ENCODE data around the gene LPCAT3.

The LPCAT3 gene

DNA sequence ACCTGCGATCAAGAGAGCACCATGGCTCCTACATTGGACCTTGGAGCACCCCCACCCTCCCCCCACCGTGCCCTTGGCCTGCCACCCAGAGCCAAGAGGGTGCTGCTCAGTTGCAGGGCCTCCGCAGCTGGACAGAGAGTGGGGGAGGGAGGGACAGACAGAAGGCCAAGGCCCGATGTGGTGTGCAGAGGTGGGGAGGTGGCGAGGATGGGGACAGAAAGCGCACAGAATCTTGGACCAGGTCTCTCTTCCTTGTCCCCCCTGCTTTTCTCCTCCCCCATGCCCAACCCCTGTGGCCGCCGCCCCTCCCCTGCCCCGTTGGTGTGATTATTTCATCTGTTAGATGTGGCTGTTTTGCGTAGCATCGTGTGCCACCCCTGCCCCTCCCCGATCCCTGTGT lies 76.5 kb downstream of the LPCAT3 start:
- Histone ChIP-seq H3K4me3 (ENCODE audit: insufficient read depth, low read depth, low read length, poor library complexity, severe bottlenecking) (no peak overlapping the region), H3K36me3 (ENCODE audit: control insufficient read depth, insufficient read depth, low read length) (no peaks in the 10 kb centered on the region), H3K27ac (ENCODE audit: insufficient read depth, low read length, poor library complexity, severe bottlenecking) (no peak overlapping the region), H3K27me3 (replicated peaks; ENCODE audit: control insufficient read depth, insufficient read depth, low read length, poor library complexity, severe bottlenecking) (no peaks in the 10 kb centered on the region), H3K9me3 (ENCODE audit: control insufficient read depth, low read length) (no peaks in the 10 kb centered on the region), H3K4me1 (ENCODE audit: control insufficient read depth, insufficient read depth, low read length, poor library complexity, severe bottlenecking) (peaks cover 40% of the 10 kb centered on the region)
- DNase-seq = no peak

DNA sequence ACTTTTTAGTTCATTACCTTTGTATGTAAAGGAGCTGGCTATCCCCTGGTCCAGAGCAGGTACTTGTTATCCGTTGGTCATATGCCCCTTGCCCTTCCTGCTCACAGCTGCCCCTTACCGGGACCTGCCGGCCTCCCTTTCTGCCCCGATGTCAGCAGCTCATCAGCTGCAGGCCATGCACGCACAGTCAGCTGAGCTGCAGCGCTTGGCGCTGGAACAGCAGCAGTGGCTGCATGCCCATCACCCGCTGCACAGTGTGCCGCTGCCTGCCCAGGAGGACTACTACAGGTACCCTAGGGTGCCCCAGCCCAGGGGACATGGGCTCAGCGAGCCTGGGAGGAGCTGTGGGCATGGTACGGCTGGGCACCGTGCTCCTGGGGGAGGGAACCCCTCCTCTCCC lies 77.0 kb downstream of the LPCAT3 start:
- no peak for DNase-seq
- H3K27me3 ChIP-seq (replicated peaks; ENCODE audit: control insufficient read depth, insufficient read depth, low read length, poor library complexity, severe bottlenecking) = no peaks in the 10 kb centered on the region
- no peaks in the 10 kb centered on the region for H3K9me3 ChIP-seq (ENCODE audit: control insufficient read depth, low read length)
- H3K27ac ChIP-seq (ENCODE audit: insufficient read depth, low read length, poor library complexity, severe bottlenecking) = no peak overlapping the region
- peaks cover 42% of the 10 kb centered on the region for H3K4me1 ChIP-seq (ENCODE audit: control insufficient read depth, insufficient read depth, low read length, poor library complexity, severe bottlenecking)
- no peak overlapping the region for H3K4me3 ChIP-seq (ENCODE audit: insufficient read depth, low read depth, low read length, poor library complexity, severe bottlenecking)
- no peaks in the 10 kb centered on the region for H3K36me3 ChIP-seq (ENCODE audit: control insufficient read depth, insufficient read depth, low read length)

GRCh38 chr12:6939191-6939540 lies 79.1 kb downstream of the LPCAT3 start:
- Histone ChIP-seq H3K27me3 (replicated peaks; ENCODE audit: control insufficient read depth, insufficient read depth, low read length, poor library complexity, severe bottlenecking) (no peaks in the 10 kb centered on the region), H3K36me3 (ENCODE audit: control insufficient read depth, insufficient read depth, low read length) (peaks cover 9% of the 10 kb centered on the region), H3K9me3 (ENCODE audit: control insufficient read depth, low read length) (no peaks in the 10 kb centered on the region), H3K27ac (ENCODE audit: insufficient read depth, low read length, poor library complexity, severe bottlenecking) (no peak overlapping the region), H3K4me3 (ENCODE audit: insufficient read depth, low read depth, low read length, poor library complexity, severe bottlenecking) (no peak overlapping the region), H3K4me1 (ENCODE audit: control insufficient read depth, insufficient read depth, low read length, poor library complexity, severe bottlenecking) (peaks cover 27% of the 10 kb centered on the region)
- DNase-seq = no peak

DNA sequence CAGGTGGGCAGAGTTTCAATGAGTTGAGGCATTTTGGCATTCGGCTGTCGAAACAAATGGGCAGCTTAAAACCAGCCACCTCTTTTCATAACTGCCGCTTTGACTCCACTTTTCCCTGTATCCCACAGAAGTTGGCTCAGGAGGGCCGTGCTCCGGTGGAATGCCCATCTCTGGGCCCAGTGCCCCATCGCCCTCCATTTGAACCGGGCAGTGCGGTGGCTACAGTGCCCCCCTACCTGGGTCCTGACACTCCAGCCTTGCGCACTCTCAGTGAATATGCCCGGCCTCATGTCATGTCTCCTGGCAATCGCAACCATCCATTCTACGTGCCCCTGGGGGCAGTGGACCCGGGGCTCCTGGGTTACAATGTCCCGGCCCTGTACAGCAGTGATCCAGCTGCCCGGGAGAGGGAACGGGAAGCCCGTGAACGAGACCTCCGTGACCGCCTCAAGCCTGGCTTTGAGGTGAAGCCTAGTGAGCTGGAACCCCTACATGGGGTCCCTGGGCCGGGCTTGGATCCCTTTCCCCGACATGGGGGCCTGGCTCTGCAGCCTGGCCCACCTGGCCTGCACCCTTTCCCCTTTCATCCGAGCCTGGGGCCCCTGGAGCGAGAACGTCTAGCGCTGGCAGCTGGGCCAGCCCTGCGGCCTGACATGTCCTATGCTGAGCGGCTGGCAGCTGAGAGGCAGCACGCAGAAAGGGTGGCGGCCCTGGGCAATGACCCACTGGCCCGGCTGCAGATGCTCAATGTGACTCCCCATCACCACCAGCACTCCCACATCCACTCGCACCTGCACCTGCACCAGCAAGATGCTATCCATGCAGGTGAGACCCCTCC lies 79.7 kb downstream of the LPCAT3 start:
- no peak for DNase-seq
- Histone ChIP-seq H3K4me3 (ENCODE audit: insufficient read depth, low read depth, low read length, poor library complexity, severe bottlenecking) (no peak overlapping the region), H3K36me3 (ENCODE audit: control insufficient read depth, insufficient read depth, low read length) (peaks cover 9% of the 10 kb centered on the region), H3K27ac (ENCODE audit: insufficient read depth, low read length, poor library complexity, severe bottlenecking) (peak overlapping the region; percentile 43), H3K4me1 (ENCODE audit: control insufficient read depth, insufficient read depth, low read length, poor library complexity, severe bottlenecking) (peaks cover 23% of the 10 kb centered on the region), H3K27me3 (replicated peaks; ENCODE audit: control insufficient read depth, insufficient read depth, low read length, poor library complexity, severe bottlenecking) (no peaks in the 10 kb centered on the region), H3K9me3 (ENCODE audit: control insufficient read depth, low read length) (no peaks in the 10 kb centered on the region)

GRCh38 chr12:6937481-6938352 lies 80.6 kb downstream of the LPCAT3 start:
- Histone ChIP-seq H3K9me3 (ENCODE audit: control insufficient read depth, low read length) (no peaks in the 10 kb centered on the region), H3K4me3 (ENCODE audit: insufficient read depth, low read depth, low read length, poor library complexity, severe bottlenecking) (peak overlapping the region; percentile 56), H3K4me1 (ENCODE audit: control insufficient read depth, insufficient read depth, low read length, poor library complexity, severe bottlenecking) (peaks cover 23% of the 10 kb centered on the region), H3K27me3 (replicated peaks; ENCODE audit: control insufficient read depth, insufficient read depth, low read length, poor library complexity, severe bottlenecking) (no peaks in the 10 kb centered on the region), H3K36me3 (ENCODE audit: control insufficient read depth, insufficient read depth, low read length) (peaks cover 9% of the 10 kb centered on the region), H3K27ac (ENCODE audit: insufficient read depth, low read length, poor library complexity, severe bottlenecking) (peak overlapping the region; percentile 84)
- peak; percentile 86 to 91 (median 91) for DNase-seq

DNA sequence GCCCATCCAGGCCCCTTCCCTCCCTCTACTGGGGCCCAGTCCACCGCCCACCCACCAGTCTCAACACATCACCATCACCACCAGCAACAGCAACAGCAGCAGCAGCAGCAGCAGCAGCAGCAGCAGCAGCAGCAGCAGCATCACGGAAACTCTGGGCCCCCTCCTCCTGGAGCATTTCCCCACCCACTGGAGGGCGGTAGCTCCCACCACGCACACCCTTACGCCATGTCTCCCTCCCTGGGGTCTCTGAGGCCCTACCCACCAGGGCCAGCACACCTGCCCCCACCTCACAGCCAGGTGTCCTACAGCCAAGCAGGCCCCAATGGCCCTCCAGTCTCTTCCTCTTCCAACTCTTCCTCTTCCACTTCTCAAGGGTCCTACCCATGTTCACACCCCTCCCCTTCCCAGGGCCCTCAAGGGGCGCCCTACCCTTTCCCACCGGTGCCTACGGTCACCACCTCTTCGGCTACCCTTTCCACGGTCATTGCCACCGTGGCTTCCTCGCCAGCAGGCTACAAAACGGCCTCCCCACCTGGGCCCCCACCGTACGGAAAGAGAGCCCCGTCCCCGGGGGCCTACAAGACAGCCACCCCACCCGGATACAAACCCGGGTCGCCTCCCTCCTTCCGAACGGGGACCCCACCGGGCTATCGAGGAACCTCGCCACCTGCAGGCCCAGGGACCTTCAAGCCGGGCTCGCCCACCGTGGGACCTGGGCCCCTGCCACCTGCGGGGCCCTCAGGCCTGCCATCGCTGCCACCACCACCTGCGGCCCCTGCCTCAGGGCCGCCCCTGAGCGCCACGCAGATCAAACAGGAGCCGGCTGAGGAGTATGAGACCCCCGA lies 81.4 kb downstream of the LPCAT3 start:
- peak overlapping the region; percentile 84 for H3K27ac ChIP-seq (ENCODE audit: insufficient read depth, low read length, poor library complexity, severe bottlenecking)
- DNase-seq = no peak
- peak overlapping the region; percentile 56 for H3K4me3 ChIP-seq (ENCODE audit: insufficient read depth, low read depth, low read length, poor library complexity, severe bottlenecking)
- H3K27me3 ChIP-seq (replicated peaks; ENCODE audit: control insufficient read depth, insufficient read depth, low read length, poor library complexity, severe bottlenecking) = no peaks in the 10 kb centered on the region
- H3K9me3 ChIP-seq (ENCODE audit: control insufficient read depth, low read length) = no peaks in the 10 kb centered on the region
- H3K36me3 ChIP-seq (ENCODE audit: control insufficient read depth, insufficient read depth, low read length) = peaks cover 9% of the 10 kb centered on the region
- H3K4me1 ChIP-seq (ENCODE audit: control insufficient read depth, insufficient read depth, low read length, poor library complexity, severe bottlenecking) = peaks cover 23% of the 10 kb centered on the region

DNA sequence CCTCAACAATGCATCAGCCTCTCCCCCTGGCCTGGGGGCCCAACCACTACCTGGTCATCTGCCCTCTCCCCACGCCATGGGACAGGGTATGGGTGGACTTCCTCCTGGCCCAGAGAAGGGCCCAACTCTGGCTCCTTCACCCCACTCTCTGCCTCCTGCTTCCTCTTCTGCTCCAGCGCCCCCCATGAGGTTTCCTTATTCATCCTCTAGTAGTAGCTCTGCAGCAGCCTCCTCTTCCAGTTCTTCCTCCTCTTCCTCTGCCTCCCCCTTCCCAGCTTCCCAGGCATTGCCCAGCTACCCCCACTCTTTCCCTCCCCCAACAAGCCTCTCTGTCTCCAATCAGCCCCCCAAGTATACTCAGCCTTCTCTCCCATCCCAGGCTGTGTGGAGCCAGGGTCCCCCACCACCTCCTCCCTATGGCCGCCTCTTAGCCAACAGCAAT lies 82.1 kb downstream of the LPCAT3 start:
- H3K36me3 ChIP-seq (ENCODE audit: control insufficient read depth, insufficient read depth, low read length) = peaks cover 9% of the 10 kb centered on the region
- no peaks in the 10 kb centered on the region for H3K9me3 ChIP-seq (ENCODE audit: control insufficient read depth, low read length)
- DNase-seq = no peak
- no peak overlapping the region for H3K4me3 ChIP-seq (ENCODE audit: insufficient read depth, low read depth, low read length, poor library complexity, severe bottlenecking)
- no peaks in the 10 kb centered on the region for H3K27me3 ChIP-seq (replicated peaks; ENCODE audit: control insufficient read depth, insufficient read depth, low read length, poor library complexity, severe bottlenecking)
- H3K27ac ChIP-seq (ENCODE audit: insufficient read depth, low read length, poor library complexity, severe bottlenecking) = peak overlapping the region; percentile 84
- H3K4me1 ChIP-seq (ENCODE audit: control insufficient read depth, insufficient read depth, low read length, poor library complexity, severe bottlenecking) = peaks cover 23% of the 10 kb centered on the region

DNA sequence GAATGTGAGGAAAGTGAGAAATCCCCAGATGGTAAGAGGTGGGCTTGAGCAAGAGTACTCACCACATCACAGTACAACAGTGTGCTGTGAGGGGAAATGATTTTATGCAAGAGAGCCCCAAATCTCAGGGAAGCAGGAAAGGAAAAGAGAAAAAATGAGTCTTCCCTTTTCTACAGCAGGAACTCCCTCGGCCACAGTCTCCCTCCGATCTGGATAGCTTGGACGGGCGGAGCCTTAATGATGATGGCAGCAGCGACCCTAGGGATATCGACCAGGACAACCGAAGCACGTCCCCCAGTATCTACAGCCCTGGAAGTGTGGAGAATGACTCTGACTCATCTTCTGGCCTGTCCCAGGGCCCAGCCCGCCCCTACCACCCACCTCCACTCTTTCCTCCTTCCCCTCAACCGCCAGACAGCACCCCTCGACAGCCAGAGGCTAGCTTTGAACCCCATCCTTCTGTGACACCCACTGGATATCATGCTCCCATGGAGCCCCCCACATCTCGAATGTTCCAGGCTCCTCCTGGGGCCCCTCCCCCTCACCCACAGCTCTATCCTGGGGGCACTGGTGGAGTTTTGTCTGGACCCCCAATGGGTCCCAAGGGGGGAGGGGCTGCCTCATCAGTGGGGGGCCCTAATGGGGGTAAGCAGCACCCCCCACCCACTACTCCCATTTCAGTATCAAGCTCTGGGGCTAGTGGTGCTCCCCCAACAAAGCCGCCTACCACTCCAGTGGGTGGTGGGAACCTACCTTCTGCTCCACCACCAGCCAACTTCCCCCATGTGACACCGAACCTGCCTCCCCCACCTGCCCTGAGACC lies 82.7 kb downstream of the LPCAT3 start:
- H3K4me3 ChIP-seq (ENCODE audit: insufficient read depth, low read depth, low read length, poor library complexity, severe bottlenecking) = no peak overlapping the region
- peaks cover 23% of the 10 kb centered on the region for H3K4me1 ChIP-seq (ENCODE audit: control insufficient read depth, insufficient read depth, low read length, poor library complexity, severe bottlenecking)
- H3K27ac ChIP-seq (ENCODE audit: insufficient read depth, low read length, poor library complexity, severe bottlenecking) = peak overlapping the region; percentile 84
- no peaks in the 10 kb centered on the region for H3K27me3 ChIP-seq (replicated peaks; ENCODE audit: control insufficient read depth, insufficient read depth, low read length, poor library complexity, severe bottlenecking)
- no peaks in the 10 kb centered on the region for H3K9me3 ChIP-seq (ENCODE audit: control insufficient read depth, low read length)
- DNase-seq = no peak
- H3K36me3 ChIP-seq (ENCODE audit: control insufficient read depth, insufficient read depth, low read length) = peaks cover 9% of the 10 kb centered on the region

DNA sequence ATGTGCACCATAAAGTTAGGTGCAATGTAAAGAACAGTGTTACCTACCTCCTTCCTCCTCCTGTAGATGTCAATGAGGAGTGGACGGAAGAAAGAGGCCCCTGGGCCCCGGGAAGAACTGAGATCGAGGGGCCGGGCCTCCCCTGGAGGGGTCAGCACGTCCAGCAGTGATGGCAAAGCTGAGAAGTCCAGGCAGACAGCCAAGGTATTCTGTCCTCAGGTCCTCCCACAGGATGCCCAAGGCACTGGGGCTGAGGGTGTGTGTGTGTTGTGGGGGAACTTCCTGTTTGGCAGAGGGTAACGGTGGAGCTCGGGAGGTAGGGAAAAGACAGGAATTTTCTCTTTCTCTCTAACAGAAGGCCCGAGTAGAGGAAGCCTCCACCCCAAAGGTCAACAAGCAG lies 84.2 kb downstream of the LPCAT3 start:
- Histone ChIP-seq H3K9me3 (ENCODE audit: control insufficient read depth, low read length) (no peaks in the 10 kb centered on the region), H3K27me3 (replicated peaks; ENCODE audit: control insufficient read depth, insufficient read depth, low read length, poor library complexity, severe bottlenecking) (no peaks in the 10 kb centered on the region), H3K36me3 (ENCODE audit: control insufficient read depth, insufficient read depth, low read length) (peaks cover 9% of the 10 kb centered on the region), H3K4me3 (ENCODE audit: insufficient read depth, low read depth, low read length, poor library complexity, severe bottlenecking) (no peak overlapping the region), H3K4me1 (ENCODE audit: control insufficient read depth, insufficient read depth, low read length, poor library complexity, severe bottlenecking) (peaks cover 30% of the 10 kb centered on the region), H3K27ac (ENCODE audit: insufficient read depth, low read length, poor library complexity, severe bottlenecking) (no peak overlapping the region)
- no peak for DNase-seq
